ENCODE results near the gene ASAP2.

DNA sequence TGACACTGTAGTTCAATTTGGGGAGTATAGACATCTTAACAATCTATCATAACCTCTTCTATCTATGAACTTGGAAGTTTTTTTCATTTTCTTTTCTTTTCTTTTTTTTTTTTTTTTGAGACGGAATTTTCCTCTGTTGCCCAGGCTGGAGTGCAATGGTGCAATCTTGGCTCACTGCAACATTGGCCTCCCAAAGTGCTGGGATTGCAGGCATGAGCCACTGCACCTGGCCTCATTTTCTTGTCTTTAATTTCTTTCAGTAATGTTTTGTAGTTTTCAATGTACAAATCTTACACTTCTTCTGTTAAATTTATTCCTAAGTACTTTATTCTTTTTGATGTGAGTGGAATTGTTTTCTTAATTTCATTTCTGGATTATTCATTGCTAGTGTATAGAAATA, 14.6 kb downstream of the ASAP2 start:
- TF ChIP-seq TAF1 (IDR thresholded peaks at IDR 0.05; ENCODE audit: low read depth, low read length), result no peak
- TF ChIP-seq PAX5 (IDR thresholded peaks at IDR 0.05; ENCODE audit: insufficient read depth, low read length, severe bottlenecking), result no peak
- TF ChIP-seq POLR2AphosphoS5 (IDR thresholded peaks at IDR 0.05; ENCODE audit: low read depth, low read length), result no peak
- TF ChIP-seq POLR2A (IDR thresholded peaks at IDR 0.05; ENCODE audit: low read depth, low read length), result no peak
